HG03025 (cell line): ENCODE results near the gene MT1A.
A peak's percentile ranks its signal among the peaks of the same experiment; 100 is the strongest.
"Not testable (repeated sequence)": the region's sequence is repeated elsewhere in the genome, so short reads cannot be mapped to it uniquely, and the experiment has no call there.

ENCODE experiments used
- ATAC-seq: cut with Tn5 transposase; IDR thresholded peaks from one replicate; pipeline ENCODE4 v1.9.1; 2021; ENCODE audit warnings: mild to moderate bottlenecking, moderate library complexity; ENCODE audit not compliant: unreplicated experiment, low FRiP score

MT1A gene

DNA sequence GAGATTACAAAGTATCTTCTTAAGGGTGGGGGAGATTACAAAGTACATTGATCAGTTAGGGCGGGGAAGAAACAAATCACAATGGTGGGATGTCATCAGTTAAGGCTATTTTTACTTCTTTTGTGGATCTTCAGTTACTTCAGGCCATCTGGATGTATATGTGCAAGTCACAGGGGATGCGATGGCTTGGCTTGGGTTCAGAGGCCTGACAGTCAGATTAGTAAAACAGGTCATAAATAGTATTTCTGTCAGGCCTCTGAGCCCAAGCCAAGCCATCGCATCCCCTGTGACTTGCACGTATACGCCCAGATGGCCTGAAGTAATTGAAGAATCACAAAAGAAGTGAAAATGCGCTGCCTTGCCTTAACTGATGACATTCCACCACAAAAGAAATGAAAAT, 36.1 kb downstream of the MT1A start:
- ATAC-seq: not testable (repeated sequence)

DNA sequence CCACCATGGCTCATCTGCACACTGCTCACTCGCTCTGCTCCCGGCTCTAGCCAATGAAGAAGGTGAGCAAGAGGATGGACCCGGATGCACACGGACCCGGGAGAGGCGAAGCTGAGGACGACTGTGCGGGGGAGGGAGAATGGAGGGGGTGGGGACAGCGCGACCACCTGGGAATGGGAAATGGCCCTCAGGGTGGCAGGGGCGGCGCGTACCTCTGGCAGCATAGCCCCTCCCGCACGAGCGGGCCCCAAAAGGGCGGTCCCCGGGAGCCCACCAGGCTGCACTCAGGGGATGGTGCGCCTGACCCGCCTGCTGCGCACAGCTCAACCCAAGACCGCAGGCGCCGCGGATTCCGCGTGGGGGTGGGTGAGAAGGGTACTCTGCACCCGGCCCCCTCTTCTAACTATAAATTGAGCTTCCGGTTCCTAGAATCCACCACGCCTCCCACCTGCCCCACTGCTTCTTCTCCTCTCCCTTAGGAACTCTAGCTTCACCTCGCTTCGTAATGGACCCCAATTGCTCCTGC, 37.3 kb downstream of the MT1A start:
- ATAC-seq: no peak

DNA sequence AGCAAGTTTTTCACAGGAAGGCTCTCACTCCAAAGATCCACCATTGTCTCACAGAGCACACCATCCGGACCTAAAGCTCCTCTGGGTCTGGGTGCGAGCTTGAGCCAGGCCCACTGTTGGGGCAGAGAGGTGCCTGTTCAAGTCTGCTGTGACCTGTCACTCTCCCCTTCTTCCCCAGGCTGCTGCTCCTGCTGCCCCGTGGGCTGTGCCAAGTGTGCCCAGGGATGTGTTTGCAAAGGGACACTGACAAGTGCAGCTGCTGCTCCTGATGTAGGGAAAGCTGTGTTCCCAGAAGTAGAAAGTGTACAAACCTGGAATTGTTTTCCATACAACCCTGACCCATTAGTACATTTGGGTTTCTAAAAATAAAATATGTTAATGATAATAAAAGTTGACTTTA, 39.0 kb downstream of the MT1A start:
- no peak for ATAC-seq

DNA sequence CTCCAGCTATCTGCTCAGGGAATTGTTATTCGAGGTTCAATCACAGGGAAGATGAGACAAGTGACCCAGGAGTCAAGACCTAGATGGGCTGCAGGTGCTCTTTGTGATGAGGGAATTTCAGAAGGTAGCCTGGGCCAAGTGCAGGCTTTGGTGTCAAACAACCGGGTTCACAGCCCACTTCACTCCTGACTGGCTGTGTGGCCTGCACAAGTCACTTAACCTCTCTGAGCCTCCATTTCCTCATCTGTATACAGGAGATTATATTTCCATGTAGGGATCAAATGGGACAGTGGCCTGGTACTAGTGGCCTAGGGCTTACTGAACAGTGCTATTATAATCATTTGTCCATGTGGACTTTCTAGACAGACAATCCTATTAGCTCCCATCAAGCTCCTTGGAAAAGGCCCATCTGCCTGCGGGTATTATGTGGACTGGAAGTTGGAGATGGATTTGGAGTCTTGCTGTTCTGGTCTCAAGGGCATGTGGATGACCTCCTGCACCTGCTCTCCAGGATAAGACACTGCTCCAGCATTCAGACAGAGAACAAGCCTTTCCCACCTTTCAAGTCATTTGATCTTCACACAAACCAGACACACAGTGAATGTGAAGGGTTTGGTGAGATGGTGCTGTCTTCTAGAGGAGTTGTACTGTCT, 40.7 kb downstream of the MT1A start:
- no peak for ATAC-seq

DNA sequence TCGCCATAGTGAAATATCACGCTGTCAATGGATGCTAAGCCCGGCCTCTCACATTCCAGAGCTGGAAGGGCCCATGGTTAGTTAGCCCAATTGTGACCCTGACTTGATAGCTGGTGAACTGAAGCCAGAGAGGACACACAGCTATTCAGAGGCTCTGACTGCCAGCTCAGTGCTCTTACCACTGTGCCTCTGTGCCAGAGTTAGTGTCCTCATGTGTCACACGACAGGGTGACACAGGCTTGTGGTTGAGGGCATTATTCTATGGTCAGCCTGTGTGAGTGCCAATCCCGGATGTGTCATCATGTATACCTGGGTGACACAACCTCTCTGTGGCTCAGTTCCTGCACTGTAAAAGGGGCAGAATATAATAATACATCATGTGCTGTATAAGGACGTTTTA, 41.4 kb downstream of the MT1A start:
- ATAC-seq: no peak

DNA sequence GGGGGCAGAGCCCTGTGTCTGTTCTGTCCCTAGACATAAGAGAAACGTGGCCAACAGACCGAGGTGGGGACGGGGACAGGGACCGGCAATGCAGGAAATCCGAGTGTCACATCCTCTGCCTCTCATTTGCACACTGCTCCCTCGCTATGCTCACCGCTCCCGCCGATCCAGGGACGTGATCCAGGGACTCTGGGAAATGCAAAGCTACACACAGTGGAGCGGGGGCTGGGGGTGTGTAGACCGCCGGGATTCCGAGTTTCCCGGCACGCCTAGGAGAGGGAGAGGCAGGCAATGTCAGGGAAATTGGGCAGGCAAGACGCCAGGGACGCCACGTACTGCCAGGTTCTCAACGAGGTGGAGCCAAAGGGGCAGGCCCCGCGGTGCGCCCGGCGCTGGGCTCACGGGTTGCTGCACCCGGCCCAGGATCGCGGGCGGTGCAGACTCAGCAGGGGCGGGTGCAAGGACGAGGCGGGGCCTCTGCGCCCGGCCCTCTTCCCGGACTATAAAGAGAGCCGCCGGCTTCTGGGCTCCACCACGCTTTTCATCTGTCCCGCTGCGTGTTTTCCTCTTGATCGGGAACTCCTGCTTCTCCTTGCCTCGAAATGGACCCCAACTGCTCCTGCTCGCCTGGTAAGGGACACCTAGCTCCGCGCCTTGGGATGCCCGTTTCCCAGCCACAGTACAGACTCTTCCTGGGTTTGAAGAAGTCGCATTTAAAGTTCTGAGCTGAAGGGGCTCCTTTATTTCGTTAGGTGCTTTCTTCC, 43.7 kb downstream of the MT1A start, which contains the start of gene MT1X:
TSS of gene MT1X (plus strand) at position 532 of the 764 bp plus-strand sequence. CDS start at position 603, 71 bp downstream.
- ATAC-seq: peak; percentile 92

DNA sequence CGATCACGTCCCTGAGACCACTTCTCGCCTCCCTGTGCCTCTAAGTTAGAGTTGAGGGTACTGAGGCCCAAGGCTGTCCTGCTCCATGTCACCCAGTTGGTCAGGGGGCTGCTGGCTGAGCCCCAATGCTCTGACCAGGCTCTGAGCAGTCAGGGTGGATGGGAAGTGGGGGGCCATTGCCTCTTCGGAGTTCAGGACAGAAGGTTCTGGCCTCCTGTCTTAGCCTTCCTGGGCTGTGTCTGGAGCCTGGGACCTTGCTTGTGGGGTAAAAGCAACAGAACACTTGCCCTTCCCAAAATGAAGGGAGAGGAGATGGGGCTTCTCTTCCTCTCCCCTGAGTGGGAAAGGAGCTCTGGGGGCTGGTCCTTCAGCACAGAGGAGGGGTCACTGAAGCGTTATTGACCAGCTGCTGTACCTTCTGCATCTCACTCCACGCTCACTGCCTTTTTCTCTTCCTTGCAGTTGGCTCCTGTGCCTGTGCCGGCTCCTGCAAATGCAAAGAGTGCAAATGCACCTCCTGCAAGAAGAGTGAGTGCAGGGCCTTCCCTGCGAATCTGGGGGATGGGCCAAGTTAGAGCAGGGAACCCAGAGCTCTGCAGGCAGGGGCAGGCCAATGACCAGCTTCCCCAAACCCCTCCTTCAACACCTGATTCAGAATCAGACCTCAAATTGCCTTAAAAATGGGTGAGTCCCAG, 44.4 kb downstream of the MT1A start:
- ATAC-seq: no peak

DNA sequence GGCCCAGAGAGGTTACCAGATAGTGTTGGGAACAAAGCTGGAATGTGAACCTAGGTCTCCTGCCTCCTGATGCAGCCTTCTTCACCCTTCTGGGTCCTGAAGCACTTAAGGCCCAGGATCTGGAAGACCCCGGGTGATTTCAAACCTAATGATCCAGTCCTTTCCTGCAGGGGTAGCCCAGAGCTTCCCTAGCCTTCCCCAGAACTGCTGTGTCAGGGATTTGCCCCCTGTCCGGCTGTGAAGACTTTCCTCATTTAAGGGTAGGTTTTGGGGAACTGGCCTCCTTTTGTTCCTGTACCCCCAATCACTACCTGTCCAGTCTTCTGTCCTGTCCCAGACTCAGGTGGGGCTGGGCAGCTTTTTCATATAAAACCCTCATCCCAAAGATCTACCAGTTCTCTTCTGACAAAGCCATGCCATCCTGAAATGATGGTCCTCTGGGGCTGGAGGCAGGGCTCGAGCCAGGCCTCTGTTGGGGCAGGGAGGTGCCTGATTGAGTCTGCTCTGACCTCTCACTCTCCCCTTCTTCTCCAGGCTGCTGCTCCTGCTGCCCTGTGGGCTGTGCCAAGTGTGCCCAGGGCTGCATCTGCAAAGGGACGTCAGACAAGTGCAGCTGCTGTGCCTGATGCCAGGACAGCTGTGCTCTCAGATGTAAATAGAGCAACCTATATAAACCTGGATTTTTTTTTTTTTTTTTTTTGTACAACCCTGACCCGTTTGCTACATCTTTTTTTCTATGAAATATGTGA, 45.1 kb downstream of the MT1A start:
- ATAC-seq: no peak

DNA sequence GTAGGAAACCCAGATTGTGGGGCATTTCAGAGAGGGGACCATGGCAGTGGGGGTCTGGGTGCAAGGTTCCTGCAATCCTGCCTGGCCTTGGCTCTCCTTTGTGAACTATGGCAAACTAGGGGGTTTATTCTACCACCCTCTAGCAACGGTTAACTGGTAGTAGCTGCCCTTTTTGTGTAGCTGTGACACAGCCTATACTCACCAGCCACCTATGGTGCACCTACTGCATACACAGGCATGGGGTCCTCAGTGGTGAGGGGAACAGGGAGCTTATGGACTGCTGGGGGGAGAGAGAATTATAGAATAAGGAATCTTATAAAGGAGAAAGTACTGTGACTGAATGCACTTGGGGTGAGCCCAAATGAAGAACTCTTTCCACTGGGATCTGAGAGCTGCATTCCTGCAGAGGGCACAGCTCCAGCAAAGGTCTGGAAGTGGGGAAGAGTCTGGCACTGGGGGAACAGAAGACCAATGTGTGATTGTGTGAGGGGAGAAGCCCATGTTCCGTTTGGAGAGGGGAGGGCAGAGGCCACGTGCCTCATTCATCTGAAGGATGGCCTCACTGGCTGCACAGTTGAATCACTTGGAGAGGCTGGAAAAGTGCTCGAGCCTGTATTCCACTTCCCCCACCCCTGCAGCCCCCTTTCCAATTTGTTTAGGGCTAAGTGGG, 45.9 kb downstream of the MT1A start:
- no peak for ATAC-seq

DNA sequence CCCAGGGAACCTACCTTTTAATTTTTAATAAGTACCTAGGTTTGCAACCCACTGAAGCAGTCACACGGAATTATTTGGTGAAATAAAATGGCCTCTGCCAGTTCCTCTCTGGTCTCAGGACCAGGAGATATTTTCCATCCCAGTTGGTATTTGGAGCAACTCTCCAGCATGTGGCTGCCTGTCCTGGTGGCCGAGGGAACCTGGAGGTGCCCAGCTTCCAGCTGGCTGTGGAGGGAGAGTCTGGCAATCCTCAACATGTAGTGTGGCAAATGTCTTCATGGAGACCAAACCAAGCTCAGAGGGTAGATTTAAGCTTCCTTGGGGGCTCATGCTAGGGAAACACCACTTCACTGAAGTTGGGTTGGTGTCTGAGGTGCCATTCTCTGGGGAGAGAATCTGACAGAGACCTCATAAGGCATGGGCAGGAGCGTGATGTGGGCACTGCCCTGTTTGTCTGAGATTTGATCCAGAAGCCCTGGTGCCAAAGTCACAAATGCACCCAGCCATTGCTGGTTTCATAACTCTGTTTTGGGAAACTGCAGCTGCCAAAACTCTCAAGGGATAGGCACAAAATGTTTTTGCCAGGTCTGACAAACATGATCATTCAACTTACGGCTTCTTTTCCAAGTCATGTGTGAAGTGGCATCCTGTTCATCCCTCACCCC, 46.6 kb downstream of the MT1A start:
- no peak for ATAC-seq

DNA sequence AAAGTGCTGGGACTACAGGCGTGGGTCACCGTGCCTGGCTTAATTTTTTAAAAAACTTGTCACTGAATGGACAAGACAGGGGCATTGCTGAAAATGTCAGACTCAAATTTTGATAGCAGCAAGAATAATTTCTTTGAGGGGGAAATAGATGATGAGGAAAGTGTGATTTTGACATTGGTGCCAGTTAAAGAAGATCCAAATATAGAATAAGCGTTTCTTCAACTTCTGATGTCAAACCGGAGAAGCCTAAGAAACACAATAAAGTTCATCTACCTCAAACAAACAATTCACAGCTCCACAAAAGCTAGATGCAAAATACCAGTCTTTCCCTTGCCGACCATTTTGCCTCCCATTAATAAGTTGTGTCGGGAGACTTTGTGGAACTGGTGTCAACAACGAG, 48.3 kb downstream of the MT1A start:
- ATAC-seq: no peak

DNA sequence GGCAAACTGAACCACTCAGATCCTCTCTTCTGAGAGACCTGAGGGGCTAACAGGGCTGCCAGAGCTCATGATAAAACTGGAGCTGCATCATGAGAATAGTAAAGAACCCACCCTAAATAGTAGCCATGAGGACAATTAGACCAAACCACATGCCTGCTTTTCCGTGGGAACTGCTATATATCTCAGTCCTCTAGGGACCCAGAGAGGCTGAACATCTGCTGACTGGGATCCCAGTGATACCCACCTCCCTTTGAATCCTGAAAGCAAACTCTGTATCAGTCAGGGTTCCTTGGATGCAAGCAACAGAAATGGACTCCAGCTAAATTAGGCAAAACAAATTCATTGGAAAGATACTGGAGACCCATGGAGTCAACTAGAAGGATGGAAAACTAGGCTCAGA, 50.3 kb downstream of the MT1A start:
- ATAC-seq: no peak

DNA sequence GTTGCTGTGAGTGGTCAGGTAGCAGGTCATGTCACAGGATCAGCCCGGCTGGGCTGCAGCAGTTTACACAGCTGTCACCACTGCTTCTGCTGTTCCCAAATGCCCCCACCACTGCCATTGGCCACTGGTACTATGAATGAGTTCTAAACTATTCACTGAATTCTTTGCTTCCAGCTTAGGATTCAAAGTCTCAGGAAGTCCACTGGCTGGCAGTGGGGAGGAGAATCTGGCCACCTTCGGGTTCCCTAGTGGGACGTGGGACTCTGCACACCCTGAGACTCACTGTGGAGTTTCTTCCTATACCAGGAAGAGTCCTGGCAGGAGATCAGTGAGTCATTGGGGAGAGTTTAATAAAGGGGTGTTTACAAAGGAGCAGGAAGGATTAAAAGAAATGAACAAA, 50.7 kb downstream of the MT1A start:
- ATAC-seq: no peak
